Stimulated activated CD8-positive, alpha-beta memory T cell treated with anti-CD3 and anti-CD28 coated beads, Interleukin-12 subunit alpha, Interleukin-12 subunit beta, amount 100 ng/mL, for 4 hours (primary cell): ENCODE measurements around the gene BMERB1.
"Not testable (repeated sequence)": the region's sequence is repeated elsewhere in the genome, so short reads cannot be mapped to it uniquely, and the experiment has no call there.

ENCODE experiments used
- DNase-seq: peaks from one replicate; pipeline ENCODE4 v3.0.0-alpha.2; 2020; ENCODE audit warnings: low read depth

BMERB1 gene

GRCh38 chr16:15461376-15461775, 27.0 kb downstream of the BMERB1 start:
- no peak for DNase-seq

- no peak for DNase-seq
Observed at GRCh38 chr16:15464401-15465186, 30.2 kb downstream of the BMERB1 start.

GRCh38 chr16:15466131-15466530, 31.7 kb downstream of the BMERB1 start:
- DNase-seq = no peak

- DNase-seq = no peak
Observed at GRCh38 chr16:15466886-15467781, 32.7 kb downstream of the BMERB1 start.

- not testable (repeated sequence) for DNase-seq
Observed at GRCh38 chr16:15476971-15477370, 42.6 kb downstream of the BMERB1 start.

GRCh38 chr16:15477802-15478201, 43.4 kb downstream of the BMERB1 start:
- no peak for DNase-seq

- DNase-seq = peak; percentile 5
Observed at GRCh38 chr16:15482068-15482747, 47.8 kb downstream of the BMERB1 start.

- DNase-seq = no peak
Observed at GRCh38 chr16:15482748-15483298, 48.4 kb downstream of the BMERB1 start.

GRCh38 chr16:15483857-15484256, 49.5 kb downstream of the BMERB1 start:
- no peak for DNase-seq

- DNase-seq = no peak
Observed at GRCh38 chr16:15484662-15485061, 50.3 kb downstream of the BMERB1 start.

- DNase-seq = no peak
Observed at GRCh38 chr16:15485175-15485574, 50.8 kb downstream of the BMERB1 start.

GRCh38 chr16:15486661-15487060, 52.3 kb downstream of the BMERB1 start:
- no peak for DNase-seq

- DNase-seq = no peak
Observed at GRCh38 chr16:15487336-15488284, 53.2 kb downstream of the BMERB1 start.

GRCh38 chr16:15489016-15489415, 54.6 kb downstream of the BMERB1 start:
- no peak for DNase-seq

- no peak for DNase-seq
Observed at GRCh38 chr16:15490123-15490711, 55.8 kb downstream of the BMERB1 start.

- DNase-seq = no peak
Observed at GRCh38 chr16:15491411-15491810, 57.0 kb downstream of the BMERB1 start.

- no peak for DNase-seq
Observed at GRCh38 chr16:15492091-15492740, 57.8 kb downstream of the BMERB1 start.

GRCh38 chr16:15493466-15494180, 59.2 kb downstream of the BMERB1 start:
- no peak for DNase-seq

- no peak for DNase-seq
Observed at GRCh38 chr16:15494236-15494635, 59.8 kb downstream of the BMERB1 start.
